Activated naive CD4-positive, alpha-beta T cell treated with anti-CD3 and anti-CD28 coated beads, Interleukin-2, amount 10 ng/mL, durations not matched to agents 7 days and 5 days (primary cell): Measurements from ENCODE around the gene CCDC106.

Source experiments
- CTCF ChIA-PET: fragments of 350-600 bp; sonication (Branson Sonifier 250); formaldehyde crosslinking; loops from one replicate; lab custom pipeline; 2021; ENCODE audit warnings: antibody characterized with exemption; lab: Charles Lee
- DNase-seq: peaks from one replicate; pipeline ENCODE4 v3.0.0-alpha.2; 2020
- H3K27ac Mint-ChIP-seq: one replicate; pipeline ENCODE4 v1.8.0; 2021; ENCODE audit warnings: mild to moderate bottlenecking, moderate library complexity, mixed read lengths
- H3K27me3 Mint-ChIP-seq: one replicate; pipeline ENCODE4 v1.8.0; 2021; ENCODE audit warnings: mild to moderate bottlenecking, mixed read lengths
- H3K36me3 Mint-ChIP-seq: one replicate; pipeline ENCODE4 v1.8.0; 2021; ENCODE audit warnings: mixed read lengths
- H3K4me1 Mint-ChIP-seq: one replicate; pipeline ENCODE4 v1.8.0; 2021; ENCODE audit warnings: mixed read lengths
- H3K4me3 Mint-ChIP-seq: one replicate; pipeline ENCODE4 v1.8.0; 2021; ENCODE audit warnings: mild to moderate bottlenecking, moderate library complexity, mixed read lengths
- H3K9me3 Mint-ChIP-seq: one replicate; pipeline ENCODE4 v1.8.0; 2021; ENCODE audit warnings: mixed read lengths

The CCDC106 gene

DNA sequence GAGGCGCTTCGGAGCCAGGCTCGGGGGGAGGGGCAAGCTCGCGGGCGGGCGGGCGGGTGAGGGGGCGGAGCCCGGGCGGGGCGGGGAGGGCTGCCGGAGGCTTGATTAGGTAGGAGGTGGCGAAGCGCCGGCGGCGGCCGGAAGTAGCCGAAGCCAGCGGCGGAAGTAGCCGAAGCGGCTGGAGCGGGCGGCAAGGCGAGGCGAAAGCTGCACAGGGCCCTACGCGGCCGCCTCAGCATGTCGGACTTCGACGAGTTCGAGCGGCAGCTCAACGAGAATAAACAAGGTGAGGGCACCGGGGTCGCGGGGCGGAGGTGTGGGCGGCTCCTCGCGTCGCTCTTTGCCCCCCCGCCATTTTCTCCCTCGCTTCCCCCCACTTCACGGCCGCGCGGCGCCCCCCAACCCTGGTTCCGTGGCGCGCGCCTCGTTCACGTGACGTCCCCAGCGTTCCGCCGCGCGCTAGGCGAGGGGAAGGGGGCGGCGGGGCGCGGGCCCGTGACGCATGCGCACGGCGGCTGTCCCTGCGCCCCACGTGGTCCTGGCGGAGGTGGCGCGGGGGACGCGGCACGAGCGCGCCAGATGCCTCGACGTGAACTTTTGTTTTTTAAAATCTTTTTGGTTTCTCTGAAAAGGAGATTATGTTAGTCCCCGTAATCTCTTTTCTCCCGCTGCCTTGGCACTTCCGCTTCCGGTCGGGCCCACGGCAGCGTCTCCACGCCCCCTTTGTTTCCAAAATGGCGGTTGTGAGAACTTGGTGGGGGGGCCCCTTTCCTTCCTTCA lies 7.0 kb downstream of the CCDC106 start, which contains the start of gene U2AF2:
Gene U2AF2 (plus strand): TSS at position 168 of the 780 bp plus-strand sequence. CDS start 70 bp downstream, at position 238.
- H3K36me3 Mint-ChIP-seq: peaks cover 21% of the 10 kb centered on the region
- H3K27ac Mint-ChIP-seq: peak within 1 kb of the TSS; percentile 92
- peaks cover 49% of the 10 kb centered on the region for H3K4me1 Mint-ChIP-seq
- peak within 1 kb of the TSS; percentile 78 for H3K4me3 Mint-ChIP-seq
- DNase-seq: peak; percentile 97
- H3K27me3 Mint-ChIP-seq: peaks cover 4% of the 10 kb centered on the region
- H3K9me3 Mint-ChIP-seq: no peaks in the 10 kb centered on the region
- CTCF ChIA-PET: interaction anchor here (0.6 to 1.2 kb wide), 8 partner anchors 9 to 679 kb away, joined by 3 to 7 read pairs (median 3); no protein-coding TSS in a partner anchor

DNA sequence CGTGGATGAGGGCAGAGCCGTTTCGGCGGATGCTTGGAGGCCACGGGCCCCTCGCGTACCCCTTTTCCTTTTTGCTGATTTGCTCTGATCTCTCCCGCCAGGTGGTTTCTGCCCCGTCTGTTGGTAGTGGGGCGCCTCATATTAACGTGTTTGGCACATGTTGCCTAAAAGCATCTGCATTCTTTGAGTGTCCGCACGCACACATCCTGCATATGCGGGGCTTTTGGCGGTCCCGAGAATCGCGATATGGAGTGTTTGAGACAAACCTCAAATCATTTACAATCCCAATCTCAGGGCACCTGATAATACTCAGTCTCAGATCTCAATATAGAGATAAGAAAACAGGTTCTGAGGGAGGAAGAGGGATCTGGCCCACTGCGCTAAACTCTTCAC lies 7.6 kb downstream of the CCDC106 start:
- Mint-ChIP-seq H3K4me1 (peaks cover 46% of the 10 kb centered on the region), H3K27ac (peak overlapping the region; percentile 92), H3K27me3 (peaks cover 4% of the 10 kb centered on the region), H3K9me3 (no peaks in the 10 kb centered on the region), H3K4me3 (peak overlapping the region; percentile 78), H3K36me3 (peaks cover 21% of the 10 kb centered on the region)
- CTCF ChIA-PET: no interaction called here
- no peak for DNase-seq

DNA sequence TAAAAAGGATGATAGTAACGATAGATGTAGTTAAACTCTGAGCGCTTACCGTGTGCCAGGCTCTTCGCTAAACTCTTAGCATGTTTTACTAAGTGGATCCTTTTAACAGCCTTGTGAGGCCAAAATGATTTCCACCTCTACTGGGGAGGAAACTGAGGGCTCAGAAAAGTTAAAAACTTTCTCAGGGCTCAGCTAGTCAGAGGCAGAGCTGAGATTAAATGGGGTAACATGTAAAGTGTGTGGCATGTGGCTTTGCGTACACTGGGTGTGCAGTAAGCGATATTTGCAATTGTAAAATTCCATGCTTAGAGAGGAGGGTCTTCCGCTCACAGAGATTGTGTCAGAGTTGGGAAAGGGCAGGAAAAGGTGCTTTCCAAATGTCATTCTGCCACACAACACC lies 8.5 kb downstream of the CCDC106 start:
- CTCF ChIA-PET: interaction anchor here (0.8 to 1.6 kb wide), 3 partner anchors 15 to 153 kb away, joined by 3 to 7 read pairs (median 3); no protein-coding TSS in a partner anchor
- Mint-ChIP-seq H3K36me3 (peaks cover 27% of the 10 kb centered on the region), H3K4me1 (peaks cover 44% of the 10 kb centered on the region), H3K9me3 (no peaks in the 10 kb centered on the region), H3K27me3 (peaks cover 4% of the 10 kb centered on the region), H3K27ac (peak overlapping the region; percentile 92), H3K4me3 (peak overlapping the region; percentile 78)
- no peak for DNase-seq

DNA sequence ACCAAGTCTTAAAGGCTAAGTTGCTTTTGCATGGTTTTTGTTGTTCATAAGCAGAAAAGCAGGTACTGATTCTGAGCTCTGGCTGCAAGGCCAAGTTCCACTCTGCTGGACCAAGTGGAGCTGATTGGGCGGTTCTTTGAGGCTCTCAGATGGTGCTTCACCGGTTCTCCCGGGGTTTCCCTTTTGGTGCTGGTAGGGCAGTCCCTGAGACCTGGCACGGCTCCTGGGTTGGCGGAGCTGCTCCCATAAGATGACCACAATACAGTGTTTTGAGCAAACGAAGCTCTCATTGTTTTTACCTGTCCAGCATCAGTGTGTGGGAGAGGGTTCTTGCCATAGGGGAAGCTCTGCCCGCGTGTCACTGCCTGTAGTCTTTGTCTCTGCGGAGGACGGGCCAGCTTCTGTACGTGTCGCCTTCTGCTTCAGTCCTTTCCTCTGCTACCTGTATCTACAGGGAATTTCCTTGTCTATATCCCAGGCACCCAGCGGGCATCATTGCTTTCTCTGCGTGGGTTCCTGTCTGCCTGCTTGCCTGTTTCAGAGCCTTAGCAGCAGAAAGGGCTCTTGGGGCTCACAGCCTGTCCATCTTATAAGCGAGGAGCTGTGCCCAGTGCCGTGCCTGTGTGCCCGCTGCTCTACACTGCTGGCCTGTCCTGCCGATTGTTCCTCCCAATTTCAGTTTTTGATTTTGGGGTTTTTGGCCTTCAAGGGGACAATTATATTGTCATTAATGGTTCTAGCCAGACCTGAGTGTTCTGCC lies 9.2 kb downstream of the CCDC106 start:
- Mint-ChIP-seq H3K36me3 (peaks cover 33% of the 10 kb centered on the region), H3K27ac (no peak overlapping the region), H3K9me3 (no peaks in the 10 kb centered on the region), H3K27me3 (peaks cover 4% of the 10 kb centered on the region), H3K4me1 (peaks cover 44% of the 10 kb centered on the region), H3K4me3 (peak overlapping the region; percentile 78)
- CTCF ChIA-PET: interaction anchor here (0.8 to 1.6 kb wide), 3 partner anchors 14 to 152 kb away, joined by 3 to 7 read pairs (median 3); no protein-coding TSS in a partner anchor
- no peak for DNase-seq

DNA sequence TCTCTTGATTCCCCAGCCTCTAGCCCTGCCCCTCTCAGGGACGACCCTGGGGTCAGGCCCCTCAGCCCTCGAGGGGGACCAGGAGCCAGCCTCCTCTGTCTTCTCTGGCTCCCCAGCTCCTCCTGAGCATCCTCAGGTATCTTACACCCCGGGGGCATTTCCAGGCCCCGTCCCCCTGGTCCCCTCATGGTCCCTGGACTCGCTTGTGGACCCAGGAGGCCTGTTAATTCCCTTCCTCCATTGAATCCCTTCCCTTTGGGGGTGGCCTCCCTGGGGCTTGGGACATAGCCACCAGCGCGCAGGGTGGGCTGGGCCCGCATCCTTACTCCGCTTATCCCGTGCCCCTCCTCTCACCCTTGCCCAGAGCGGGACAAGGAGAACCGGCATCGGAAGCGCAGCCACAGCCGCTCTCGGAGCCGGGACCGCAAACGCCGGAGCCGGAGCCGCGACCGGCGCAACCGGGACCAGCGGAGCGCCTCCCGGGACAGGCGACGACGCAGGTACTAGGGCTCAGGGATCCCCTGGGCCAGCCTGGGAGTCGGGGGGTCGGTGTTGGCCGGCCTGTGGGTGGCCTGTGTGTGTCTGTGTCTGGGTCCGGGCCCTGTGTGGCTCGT lies 10.9 kb downstream of the CCDC106 start:
- H3K4me3 Mint-ChIP-seq: no peak overlapping the region

DNA sequence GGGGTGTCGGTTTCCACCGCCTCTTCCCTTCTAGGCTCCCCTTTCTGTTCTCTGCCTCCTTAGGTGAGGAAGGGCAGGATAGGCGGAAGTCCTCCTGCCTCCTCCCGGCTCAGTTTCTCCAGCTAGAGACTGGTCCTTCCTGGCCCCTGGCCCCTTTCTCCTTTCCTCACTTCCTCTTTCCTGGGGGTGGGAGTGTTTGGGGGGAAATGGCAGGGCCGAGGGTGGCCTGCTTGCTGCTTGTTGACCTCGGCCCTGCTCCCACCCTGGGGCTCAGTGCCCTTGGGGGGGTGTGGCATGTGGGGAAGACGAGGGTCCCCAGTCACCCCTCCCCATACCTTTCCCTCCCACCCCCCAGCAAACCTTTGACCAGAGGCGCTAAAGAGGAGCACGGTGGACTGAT lies 11.8 kb downstream of the CCDC106 start:
- CTCF ChIA-PET: interaction anchor here (1.0 kb wide), 1 partner anchor 12 kb away, joined by 3 read pairs; no protein-coding TSS in a partner anchor
- peak overlapping the region; percentile 52 for H3K27ac Mint-ChIP-seq
- H3K4me3 Mint-ChIP-seq: no peak overlapping the region
- H3K4me1 Mint-ChIP-seq: peaks cover 42% of the 10 kb centered on the region
- no peaks in the 10 kb centered on the region for H3K9me3 Mint-ChIP-seq
- no peaks in the 10 kb centered on the region for H3K27me3 Mint-ChIP-seq
- peaks cover 57% of the 10 kb centered on the region for H3K36me3 Mint-ChIP-seq
- no peak for DNase-seq

More for the DNA sequence above, 10.9 kb downstream of the CCDC106 start:
- no peaks in the 10 kb centered on the region for H3K27me3 Mint-ChIP-seq
- H3K36me3 Mint-ChIP-seq: peaks cover 49% of the 10 kb centered on the region
- peaks cover 42% of the 10 kb centered on the region for H3K4me1 Mint-ChIP-seq
- H3K9me3 Mint-ChIP-seq: no peaks in the 10 kb centered on the region
- CTCF ChIA-PET: interaction anchor here (1.0 kb wide), 1 partner anchor 13 kb away, joined by 3 read pairs; no protein-coding TSS in a partner anchor
- H3K27ac Mint-ChIP-seq: no peak overlapping the region
- DNase-seq: no peak

DNA sequence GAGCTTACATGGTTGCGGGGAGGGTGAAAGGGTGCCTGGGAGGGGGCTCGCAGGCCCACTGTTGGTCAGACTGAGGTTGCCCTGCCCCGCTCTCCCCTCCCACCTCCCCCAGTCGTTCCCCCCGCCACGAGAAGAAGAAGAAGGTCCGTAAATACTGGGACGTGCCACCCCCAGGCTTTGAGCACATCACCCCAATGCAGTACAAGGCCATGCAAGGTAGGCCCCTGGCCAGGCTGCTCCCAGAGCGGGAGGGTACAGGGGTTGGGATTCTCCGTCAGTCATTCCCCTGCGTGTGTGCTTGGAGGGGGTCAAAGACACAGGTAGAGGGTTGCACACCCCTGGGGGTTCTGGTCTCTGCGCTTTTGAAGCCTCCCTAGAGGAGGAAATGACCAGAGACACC lies 12.4 kb downstream of the CCDC106 start:
- Mint-ChIP-seq H3K27ac (no peak overlapping the region), H3K9me3 (no peaks in the 10 kb centered on the region), H3K4me3 (no peak overlapping the region), H3K36me3 (peaks cover 57% of the 10 kb centered on the region), H3K27me3 (no peaks in the 10 kb centered on the region), H3K4me1 (peaks cover 42% of the 10 kb centered on the region)
- CTCF ChIA-PET: interaction anchor here (1.0 kb wide), 1 partner anchor 11 kb away, joined by 3 read pairs; no protein-coding TSS in a partner anchor
- DNase-seq: no peak

DNA sequence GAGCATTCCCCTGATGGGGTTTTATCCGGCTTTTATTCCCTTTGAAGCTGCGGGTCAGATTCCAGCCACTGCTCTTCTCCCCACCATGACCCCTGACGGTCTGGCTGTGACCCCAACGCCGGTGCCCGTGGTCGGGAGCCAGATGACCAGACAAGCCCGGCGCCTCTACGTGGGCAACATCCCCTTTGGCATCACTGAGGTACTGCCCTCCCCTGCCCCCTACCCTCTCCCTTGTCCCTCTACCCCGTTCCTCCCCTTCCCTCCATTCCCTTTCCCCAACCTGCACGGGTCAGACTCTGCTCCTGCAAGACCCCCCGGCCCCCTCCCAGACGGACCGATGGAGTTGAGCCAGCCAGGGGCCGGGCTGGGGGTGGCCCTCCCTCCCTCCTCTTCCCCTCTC lies 13.0 kb downstream of the CCDC106 start:
- Mint-ChIP-seq H3K9me3 (no peaks in the 10 kb centered on the region), H3K4me3 (no peak overlapping the region), H3K4me1 (peaks cover 38% of the 10 kb centered on the region), H3K27me3 (no peaks in the 10 kb centered on the region), H3K27ac (no peak overlapping the region), H3K36me3 (peaks cover 56% of the 10 kb centered on the region)
- CTCF ChIA-PET: no interaction called here
- no peak for DNase-seq

DNA sequence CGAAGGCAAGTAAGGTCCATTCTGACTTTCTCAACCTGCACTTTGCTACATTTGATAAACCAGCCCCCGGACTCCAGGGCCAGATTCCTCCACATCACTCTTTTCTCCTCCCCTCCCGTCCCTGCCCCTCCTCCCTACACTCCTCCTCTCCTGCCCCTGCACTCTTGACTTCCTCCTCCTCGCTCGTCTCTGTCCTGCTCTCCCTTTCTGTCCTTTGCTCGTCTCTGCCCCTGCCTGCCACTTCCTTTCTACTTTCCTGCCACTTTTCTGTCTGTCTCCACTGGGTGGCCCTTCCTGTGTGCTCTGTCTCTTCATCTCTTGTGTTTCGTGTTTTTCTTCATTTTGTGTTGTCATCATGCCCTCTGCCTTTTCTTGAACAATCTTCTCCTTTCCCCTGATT lies 13.8 kb downstream of the CCDC106 start:
- no peak for DNase-seq
- CTCF ChIA-PET: no interaction called here
- Mint-ChIP-seq H3K36me3 (peaks cover 55% of the 10 kb centered on the region), H3K4me1 (peaks cover 30% of the 10 kb centered on the region), H3K4me3 (no peak overlapping the region), H3K9me3 (no peaks in the 10 kb centered on the region), H3K27ac (no peak overlapping the region), H3K27me3 (no peaks in the 10 kb centered on the region)

DNA sequence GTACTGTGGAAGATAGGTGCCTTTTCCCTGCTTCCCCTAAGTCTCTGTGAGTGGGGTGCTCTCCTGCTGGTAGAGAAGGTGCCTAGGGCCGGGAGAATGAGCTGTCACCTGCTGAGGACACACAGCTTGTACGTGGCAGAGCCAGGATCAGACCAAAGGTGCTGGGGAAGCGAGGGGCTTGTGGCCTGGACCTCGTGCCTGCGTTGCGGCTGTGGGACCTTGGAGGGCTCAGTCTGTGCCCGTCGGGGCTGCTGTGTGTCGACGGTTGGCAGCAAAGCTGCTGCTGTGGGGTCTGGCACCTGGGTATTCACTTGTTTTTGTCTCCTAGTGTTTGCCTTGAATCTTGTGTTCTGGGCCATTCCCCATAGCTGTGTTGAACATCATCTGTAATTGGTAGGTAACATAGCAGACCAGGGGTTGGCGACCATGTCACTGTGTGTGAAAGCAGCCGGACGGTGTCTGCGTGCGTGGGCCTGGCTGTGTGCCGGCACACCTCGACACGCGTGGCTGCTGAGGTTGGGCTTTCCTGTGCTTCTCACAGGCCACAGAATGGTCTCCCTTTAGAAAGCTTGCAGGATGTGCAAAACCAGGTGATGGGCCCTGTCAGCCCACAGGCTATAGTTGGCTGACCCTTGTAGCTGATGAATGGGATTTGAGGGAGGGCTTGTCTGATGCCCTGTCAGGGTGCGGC lies 16.0 kb downstream of the CCDC106 start:
- Mint-ChIP-seq H3K4me1 (peaks cover 12% of the 10 kb centered on the region), H3K27ac (no peak overlapping the region), H3K36me3 (peaks cover 61% of the 10 kb centered on the region)

DNA sequence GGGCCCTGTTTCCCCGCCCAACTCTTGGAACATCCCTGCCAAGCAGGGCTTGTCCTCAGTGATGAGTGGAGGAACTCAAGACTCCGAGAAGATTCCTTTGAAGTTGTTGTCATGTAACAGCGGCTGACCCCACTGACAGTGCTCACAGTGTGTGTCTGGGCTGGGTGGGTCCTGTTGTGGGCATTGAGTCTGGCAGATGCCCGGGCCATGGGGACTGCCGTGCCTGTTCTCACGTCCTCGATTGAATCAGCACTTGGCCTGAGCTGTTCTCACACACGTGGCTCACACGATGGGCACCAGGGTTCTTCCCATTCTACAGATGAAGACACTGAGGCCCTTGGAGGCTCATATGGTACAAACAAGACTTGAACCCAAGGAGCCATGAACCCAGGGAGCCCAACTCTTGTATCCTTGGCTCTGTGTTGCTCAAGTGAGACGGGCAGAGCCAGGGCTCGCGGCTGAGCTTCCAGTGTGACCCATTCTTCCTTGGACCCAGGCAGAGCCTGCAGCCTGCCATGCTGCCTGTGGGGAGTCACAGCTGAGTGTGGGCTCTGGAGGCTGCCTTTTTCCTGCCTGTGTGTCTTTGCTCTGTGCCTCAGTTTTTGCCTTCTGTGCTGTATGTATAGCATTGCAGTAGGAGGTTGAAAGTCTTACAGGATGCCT lies 18.5 kb downstream of the CCDC106 start:
- H3K9me3 Mint-ChIP-seq: no peaks in the 10 kb centered on the region
- H3K27me3 Mint-ChIP-seq: no peaks in the 10 kb centered on the region
- no peak overlapping the region for H3K27ac Mint-ChIP-seq
- peaks cover 13% of the 10 kb centered on the region for H3K4me1 Mint-ChIP-seq
- no peak for DNase-seq
- H3K4me3 Mint-ChIP-seq: no peak overlapping the region
- CTCF ChIA-PET: interaction anchor here (1.3 kb wide), 1 partner anchor 34 kb away, joined by 3 read pairs; no protein-coding TSS in a partner anchor
- H3K36me3 Mint-ChIP-seq: peaks cover 66% of the 10 kb centered on the region

More for the DNA sequence above, 16.0 kb downstream of the CCDC106 start:
- no peaks in the 10 kb centered on the region for H3K27me3 Mint-ChIP-seq
- H3K4me3 Mint-ChIP-seq: no peak overlapping the region
- DNase-seq: no peak
- CTCF ChIA-PET: interaction anchor here (1.3 kb wide), 1 partner anchor 12 kb away, joined by 3 read pairs; no protein-coding TSS in a partner anchor
- H3K9me3 Mint-ChIP-seq: no peaks in the 10 kb centered on the region

DNA sequence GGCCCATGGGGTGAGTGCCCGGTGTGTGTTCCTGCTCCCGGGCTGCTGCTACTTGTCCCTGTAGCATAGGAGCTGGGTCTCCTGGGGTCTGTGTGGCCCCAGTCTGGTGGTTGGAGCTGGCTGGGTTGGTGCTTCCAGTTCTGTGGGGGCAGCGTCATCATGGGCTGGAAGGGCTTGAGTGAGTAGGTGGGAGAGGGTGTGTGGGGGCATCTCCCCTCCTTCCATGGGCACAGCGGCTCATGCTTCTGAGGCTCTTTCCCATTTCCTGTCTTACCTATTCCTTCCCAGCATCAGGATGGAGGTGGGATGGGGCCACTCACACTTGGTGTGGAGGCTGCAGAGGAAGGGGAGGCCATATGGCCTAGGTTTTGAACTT lies 19.0 kb downstream of the CCDC106 start:
- Mint-ChIP-seq H3K4me1 (peaks cover 11% of the 10 kb centered on the region), H3K9me3 (no peaks in the 10 kb centered on the region), H3K36me3 (peaks cover 62% of the 10 kb centered on the region), H3K4me3 (no peak overlapping the region), H3K27me3 (no peaks in the 10 kb centered on the region), H3K27ac (no peak overlapping the region)
- CTCF ChIA-PET: interaction anchor here (1.3 kb wide), 1 partner anchor 34 kb away, joined by 3 read pairs; no protein-coding TSS in a partner anchor
- DNase-seq: no peak

DNA sequence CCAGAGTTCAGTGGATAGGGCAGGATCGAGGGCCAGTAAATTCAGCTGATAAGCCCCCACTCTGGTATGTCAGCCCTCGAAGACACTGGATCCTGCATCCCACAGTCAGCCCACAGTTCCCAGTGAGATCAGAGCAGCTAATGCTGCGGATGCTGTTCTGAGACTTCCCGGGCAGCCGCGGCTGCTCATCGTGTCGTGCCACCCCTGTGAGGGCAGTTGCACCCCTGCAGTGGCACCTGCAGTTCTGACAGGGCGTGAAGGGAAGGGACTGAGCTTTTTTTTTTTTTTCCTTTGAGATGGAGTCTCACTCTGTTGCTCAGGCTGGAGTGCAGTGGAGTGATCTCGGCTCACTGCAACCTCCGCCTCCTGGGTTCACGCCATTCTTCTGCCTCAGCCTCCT lies 19.5 kb downstream of the CCDC106 start:
- no peak overlapping the region for H3K4me3 Mint-ChIP-seq
- H3K36me3 Mint-ChIP-seq: peaks cover 62% of the 10 kb centered on the region
- H3K9me3 Mint-ChIP-seq: no peaks in the 10 kb centered on the region
- no peaks in the 10 kb centered on the region for H3K27me3 Mint-ChIP-seq
- DNase-seq: no peak
- CTCF ChIA-PET: interaction anchor here (1.3 kb wide), 1 partner anchor 35 kb away, joined by 3 read pairs; no protein-coding TSS in a partner anchor
- peak overlapping the region; percentile 42 for H3K27ac Mint-ChIP-seq
- peaks cover 10% of the 10 kb centered on the region for H3K4me1 Mint-ChIP-seq
